GM21526 (cell line): ENCODE results near the gene CGB1.
"Not testable (repeated sequence)": the region's sequence is repeated elsewhere in the genome, so short reads cannot be mapped to it uniquely, and the experiment has no call there.

Experiments used
- ATAC-seq: cut with Tn5 transposase; IDR thresholded peaks from one replicate; pipeline ENCODE4 v1.9.1; 2021; ENCODE audit warnings: moderate library complexity; ENCODE audit not compliant: unreplicated experiment, low FRiP score

Gene CGB1

GRCh38 chr19:49059053-49059452 is 22.4 kb upstream of the CGB1 start:
- no peak for ATAC-seq

GRCh38 chr19:49058562-49058961 is 21.9 kb upstream of the CGB1 start:
- no peak for ATAC-seq

- ATAC-seq = no peak
Observed at GRCh38 chr19:49057636-49058234, 21.0 kb upstream of the CGB1 start, which contains the start of gene CGB7. CGB7 (minus strand) TSS chr19:49057749; CDS start chr19:49055375, 2,374 bp downstream.

- not testable (repeated sequence) for ATAC-seq
Observed at GRCh38 chr19:49056902-49057596, 20.4 kb upstream of the CGB1 start.

GRCh38 chr19:49056101-49056901 is 19.6 kb upstream of the CGB1 start:
- no peak for ATAC-seq

- ATAC-seq = not testable (repeated sequence)
Observed at GRCh38 chr19:49050376-49051033, 13.8 kb upstream of the CGB1 start.

- not testable (repeated sequence) for ATAC-seq
Observed at GRCh38 chr19:49049834-49050233, 13.1 kb upstream of the CGB1 start.

- not testable (repeated sequence) for ATAC-seq
Observed at GRCh38 chr19:49049011-49049410, 12.3 kb upstream of the CGB1 start, which contains the start of gene CGB8. CGB8 (minus strand) TSS chr19:49049111; CDS start chr19:49048739, 372 bp downstream.

- ATAC-seq = not testable (repeated sequence)
Observed at GRCh38 chr19:49043548-49043947, 6.9 kb upstream of the CGB1 start, which contains the start of gene CGB5. CGB5 (plus strand) TSS chr19:49043848; CDS start chr19:49044210, 362 bp downstream.

GRCh38 chr19:49042666-49043065 is 6.0 kb upstream of the CGB1 start:
- not testable (repeated sequence) for ATAC-seq

GRCh38 chr19:49042177-49042576 is 5.5 kb upstream of the CGB1 start:
- no peak for ATAC-seq

- ATAC-seq = not testable (repeated sequence)
Observed at GRCh38 chr19:49039736-49040135, 3.0 kb upstream of the CGB1 start.

GRCh38 chr19:49038557-49039276 is 2.0 kb upstream of the CGB1 start:
- ATAC-seq = not testable (repeated sequence)

- not testable (repeated sequence) for ATAC-seq
Observed at GRCh38 chr19:49038111-49038510, 1.4 kb upstream of the CGB1 start.

- not testable (repeated sequence) for ATAC-seq
Observed at GRCh38 chr19:49031642-49032301, 4.9 kb downstream of the CGB1 start, which contains the start of gene CGB2. CGB2 (plus strand) TSS chr19:49031890; CDS start chr19:49032096, 206 bp downstream.

- not testable (repeated sequence) for ATAC-seq
Observed at GRCh38 chr19:49030323-49030722, 6.4 kb downstream of the CGB1 start.

- ATAC-seq = not testable (repeated sequence)
Observed at GRCh38 chr19:49029749-49030148, 6.9 kb downstream of the CGB1 start.

- not testable (repeated sequence) for ATAC-seq
Observed at GRCh38 chr19:49028686-49029085, 8.0 kb downstream of the CGB1 start.

- not testable (repeated sequence) for ATAC-seq
Observed at GRCh38 chr19:49025599-49025998, 11.1 kb downstream of the CGB1 start.
